Raji (cell line): ENCODE measurements around the gene HOXD4.

Experiments
- POLR2A ChIP-seq: IDR thresholded peaks from 2 replicates; pipeline ENCODE4 v1.6.1; 2011; ENCODE audit warnings: low read depth, low read length, control low read depth; ENCODE audit not compliant: insufficient read depth

HOXD4 gene

GRCh38 chr2:176161825-176162626, 10.7 kb downstream of the HOXD4 start:
- no peak for TF ChIP-seq POLR2A

GRCh38 chr2:176162911-176163671, 11.7 kb downstream of the HOXD4 start:
- no peak for TF ChIP-seq POLR2A

GRCh38 chr2:176163672-176164056, 12.3 kb downstream of the HOXD4 start:
- no peak for TF ChIP-seq POLR2A

- TF ChIP-seq POLR2A, result no peak
Observed at GRCh38 chr2:176164201-176164600, 12.9 kb downstream of the HOXD4 start.

GRCh38 chr2:176164611-176165369, 13.4 kb downstream of the HOXD4 start:
- TF ChIP-seq POLR2A, result no peak

GRCh38 chr2:176165370-176166050, 14.2 kb downstream of the HOXD4 start:
- no peak for TF ChIP-seq POLR2A

GRCh38 chr2:176166272-176166671, 14.9 kb downstream of the HOXD4 start:
- TF ChIP-seq POLR2A, result no peak

- TF ChIP-seq POLR2A, result no peak
Observed at GRCh38 chr2:176167398-176167797, 16.0 kb downstream of the HOXD4 start.

- TF ChIP-seq POLR2A, result no peak
Observed at GRCh38 chr2:176169181-176169580, 17.8 kb downstream of the HOXD4 start.

- no peak for TF ChIP-seq POLR2A
Observed at GRCh38 chr2:176169711-176170110, 18.4 kb downstream of the HOXD4 start.

GRCh38 chr2:176170602-176171305, 19.4 kb downstream of the HOXD4 start:
- no peak for TF ChIP-seq POLR2A

GRCh38 chr2:176171351-176172006, 20.1 kb downstream of the HOXD4 start:
- TF ChIP-seq POLR2A, result no peak

- no peak for TF ChIP-seq POLR2A
Observed at GRCh38 chr2:176172007-176172894, 20.9 kb downstream of the HOXD4 start.

GRCh38 chr2:176172895-176173566, 21.7 kb downstream of the HOXD4 start:
- no peak for TF ChIP-seq POLR2A
